WI38 (cell line): Measurements from ENCODE around the gene KCNC4.

Source experiments
- H3K4me3 ChIP-seq: 2 replicates; pipeline ENCODE4 v1.5.1; 2011; ENCODE audit warnings: low read depth, mild to moderate bottlenecking, control low read depth, low read length
- CTCF ChIP-seq: IDR thresholded peaks from 2 replicates; pipeline ENCODE4 v1.5.1; 2012; ENCODE audit warnings: low read depth, mild to moderate bottlenecking, control low read depth, low read length

The KCNC4 gene

GRCh38 chr1:110165761-110166231, 44.3 kb upstream of the KCNC4 start:
- no peak overlapping the region for H3K4me3 ChIP-seq
- no peak for TF ChIP-seq CTCF

GRCh38 chr1:110166861-110167260, 43.3 kb upstream of the KCNC4 start:
- H3K4me3 ChIP-seq, result no peak overlapping the region
- TF ChIP-seq CTCF, result no peak

GRCh38 chr1:110170766-110171733, 39.1 kb upstream of the KCNC4 start:
- TF ChIP-seq CTCF, result no peak
- no peak overlapping the region for H3K4me3 ChIP-seq

GRCh38 chr1:110172001-110172400, 38.1 kb upstream of the KCNC4 start:
- no peak for TF ChIP-seq CTCF
- no peak overlapping the region for H3K4me3 ChIP-seq

- no peak overlapping the region for H3K4me3 ChIP-seq
- TF ChIP-seq CTCF, result no peak
Observed at GRCh38 chr1:110173466-110174105, 36.5 kb upstream of the KCNC4 start.

GRCh38 chr1:110174961-110175360, 35.2 kb upstream of the KCNC4 start:
- no peak for TF ChIP-seq CTCF

More at GRCh38 chr1:110174961-110175360, 35.2 kb upstream of the KCNC4 start:
- no peak overlapping the region for H3K4me3 ChIP-seq
